Gastrocnemius medialis (tissue), 4 donors: ENCODE results near the gene MXI1.

Experiments used
- POLR2A ChIP-seq, 2 donors: fragments of 450-650 bp; IDR thresholded peaks; one replicate each; pipeline ENCODE4 v1.6.1; 2017; ENCODE audit warnings: antibody characterized with exemption in 2 of 2, mild to moderate bottlenecking in 2 of 2, moderate library complexity in 2 of 2
- TF ChIP-seq, protein P1 (sequence below), 5 experiments: fragments of 450-650 bp in 3 of 5; fragments of 200-600 bp in 2 of 5; sonication (generic) in 2 of 5; IDR thresholded peaks in 4 of 5; conservative IDR thresholded peaks in 1 of 5; 1 replicate in 4 of 5; 2 replicates in 1 of 5; pipeline ENCODE4 v1.5.1; 2016 to 2019; ENCODE audit warnings: antibody characterized with exemption in 5 of 5, mild to moderate bottlenecking in 3 of 5, moderate library complexity in 3 of 5

DNA sequence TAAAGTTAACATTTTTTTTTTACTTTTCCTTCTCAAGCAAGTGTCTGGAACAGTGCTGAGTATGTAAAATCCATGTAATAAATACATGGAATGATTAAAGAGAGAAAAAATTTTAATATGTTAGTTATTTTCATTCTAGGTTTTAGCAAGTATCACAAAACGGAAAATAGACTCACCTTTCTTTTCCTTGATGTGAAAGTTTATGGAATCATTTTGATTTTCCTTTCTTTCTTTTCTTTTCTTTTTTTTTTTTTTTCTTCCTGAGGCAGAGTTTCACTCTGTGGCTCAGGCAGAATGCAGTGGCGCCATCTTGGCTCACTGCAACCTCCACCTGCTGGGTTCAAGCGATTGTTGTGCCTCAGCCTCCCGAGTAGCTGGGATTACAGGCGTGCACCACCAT is 69.2 kb downstream of the MXI1 start:
- TF ChIP-seq, protein P1, sequence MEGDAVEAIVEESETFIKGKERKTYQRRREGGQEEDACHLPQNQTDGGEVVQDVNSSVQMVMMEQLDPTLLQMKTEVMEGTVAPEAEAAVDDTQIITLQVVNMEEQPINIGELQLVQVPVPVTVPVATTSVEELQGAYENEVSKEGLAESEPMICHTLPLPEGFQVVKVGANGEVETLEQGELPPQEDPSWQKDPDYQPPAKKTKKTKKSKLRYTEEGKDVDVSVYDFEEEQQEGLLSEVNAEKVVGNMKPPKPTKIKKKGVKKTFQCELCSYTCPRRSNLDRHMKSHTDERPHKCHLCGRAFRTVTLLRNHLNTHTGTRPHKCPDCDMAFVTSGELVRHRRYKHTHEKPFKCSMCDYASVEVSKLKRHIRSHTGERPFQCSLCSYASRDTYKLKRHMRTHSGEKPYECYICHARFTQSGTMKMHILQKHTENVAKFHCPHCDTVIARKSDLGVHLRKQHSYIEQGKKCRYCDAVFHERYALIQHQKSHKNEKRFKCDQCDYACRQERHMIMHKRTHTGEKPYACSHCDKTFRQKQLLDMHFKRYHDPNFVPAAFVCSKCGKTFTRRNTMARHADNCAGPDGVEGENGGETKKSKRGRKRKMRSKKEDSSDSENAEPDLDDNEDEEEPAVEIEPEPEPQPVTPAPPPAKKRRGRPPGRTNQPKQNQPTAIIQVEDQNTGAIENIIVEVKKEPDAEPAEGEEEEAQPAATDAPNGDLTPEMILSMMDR (IDR thresholded peaks at IDR 0.05 in 4 of 5, conservative IDR thresholded peaks at IDR 0.05 in 1 of 5): no peak
- no peak for TF ChIP-seq POLR2A (IDR thresholded peaks at IDR 0.05)
